ENCODE results near the gene LPIN1.

LPIN1 gene

DNA sequence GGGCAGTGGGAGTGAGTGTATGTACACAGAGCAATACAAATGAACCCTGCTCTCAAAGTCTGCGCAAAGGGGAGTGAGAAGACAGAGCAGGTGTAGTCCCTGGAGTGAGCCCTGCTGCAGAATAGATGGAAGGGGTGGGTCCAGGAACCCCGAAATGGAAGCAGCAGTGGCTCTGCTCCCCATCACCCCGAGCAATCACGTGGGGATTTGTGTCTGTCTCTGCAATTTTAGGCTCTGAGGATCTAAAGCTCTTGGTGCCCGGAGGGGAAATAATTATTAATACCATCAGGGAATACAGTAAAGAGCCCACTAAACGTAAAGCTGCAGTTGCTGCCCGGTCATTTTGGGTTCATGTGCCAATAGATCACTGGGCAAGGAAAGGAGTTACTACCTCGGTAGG lies 118.3 kb downstream of the LPIN1 start:
- TF ChIP-seq, protein P1, sequence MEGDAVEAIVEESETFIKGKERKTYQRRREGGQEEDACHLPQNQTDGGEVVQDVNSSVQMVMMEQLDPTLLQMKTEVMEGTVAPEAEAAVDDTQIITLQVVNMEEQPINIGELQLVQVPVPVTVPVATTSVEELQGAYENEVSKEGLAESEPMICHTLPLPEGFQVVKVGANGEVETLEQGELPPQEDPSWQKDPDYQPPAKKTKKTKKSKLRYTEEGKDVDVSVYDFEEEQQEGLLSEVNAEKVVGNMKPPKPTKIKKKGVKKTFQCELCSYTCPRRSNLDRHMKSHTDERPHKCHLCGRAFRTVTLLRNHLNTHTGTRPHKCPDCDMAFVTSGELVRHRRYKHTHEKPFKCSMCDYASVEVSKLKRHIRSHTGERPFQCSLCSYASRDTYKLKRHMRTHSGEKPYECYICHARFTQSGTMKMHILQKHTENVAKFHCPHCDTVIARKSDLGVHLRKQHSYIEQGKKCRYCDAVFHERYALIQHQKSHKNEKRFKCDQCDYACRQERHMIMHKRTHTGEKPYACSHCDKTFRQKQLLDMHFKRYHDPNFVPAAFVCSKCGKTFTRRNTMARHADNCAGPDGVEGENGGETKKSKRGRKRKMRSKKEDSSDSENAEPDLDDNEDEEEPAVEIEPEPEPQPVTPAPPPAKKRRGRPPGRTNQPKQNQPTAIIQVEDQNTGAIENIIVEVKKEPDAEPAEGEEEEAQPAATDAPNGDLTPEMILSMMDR (IDR thresholded peaks at IDR 0.05): no peak

DNA sequence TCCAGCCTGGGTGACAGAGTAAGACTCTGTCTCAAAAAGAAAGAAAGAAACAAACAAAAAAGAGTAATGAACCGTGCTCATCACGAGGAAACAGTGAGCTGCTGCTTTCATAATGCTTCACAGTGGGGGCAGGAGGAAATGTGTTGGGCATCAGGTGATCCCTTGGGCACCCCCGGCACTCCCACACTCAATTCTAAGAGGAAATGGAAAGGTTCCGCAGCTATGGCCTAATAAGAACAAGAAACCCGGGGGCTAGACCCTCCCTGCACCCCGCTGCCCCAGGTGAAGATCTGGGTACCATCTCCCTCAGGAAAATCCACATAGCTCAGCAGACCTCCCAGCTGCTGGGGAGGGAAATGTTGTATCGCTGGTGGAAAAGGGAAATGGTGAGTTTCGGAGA lies 118.9 kb downstream of the LPIN1 start:
- TF ChIP-seq, protein P1 (IDR thresholded peaks at IDR 0.05): no peak

DNA sequence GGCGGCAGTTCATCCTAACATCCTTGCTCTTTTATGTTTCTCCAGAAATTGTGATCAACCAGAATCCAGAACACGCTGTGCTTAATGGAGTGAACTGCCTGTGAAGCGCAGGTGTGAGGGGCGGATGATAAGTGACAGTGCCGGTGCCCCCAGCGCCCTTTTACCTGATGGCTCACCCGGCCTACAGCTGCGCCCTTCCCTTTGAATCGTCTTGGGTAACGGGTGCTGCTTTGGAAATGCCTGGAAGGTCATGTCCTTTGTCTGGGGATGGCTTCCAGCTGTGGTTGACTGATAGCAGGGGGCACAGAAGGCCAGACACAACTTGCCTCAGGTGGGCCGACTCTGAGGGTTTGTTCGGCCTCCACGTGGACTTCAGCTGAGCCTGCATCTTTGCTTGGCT lies 119.4 kb downstream of the LPIN1 start:
- TF ChIP-seq, protein P1 (IDR thresholded peaks at IDR 0.05): no peak

DNA sequence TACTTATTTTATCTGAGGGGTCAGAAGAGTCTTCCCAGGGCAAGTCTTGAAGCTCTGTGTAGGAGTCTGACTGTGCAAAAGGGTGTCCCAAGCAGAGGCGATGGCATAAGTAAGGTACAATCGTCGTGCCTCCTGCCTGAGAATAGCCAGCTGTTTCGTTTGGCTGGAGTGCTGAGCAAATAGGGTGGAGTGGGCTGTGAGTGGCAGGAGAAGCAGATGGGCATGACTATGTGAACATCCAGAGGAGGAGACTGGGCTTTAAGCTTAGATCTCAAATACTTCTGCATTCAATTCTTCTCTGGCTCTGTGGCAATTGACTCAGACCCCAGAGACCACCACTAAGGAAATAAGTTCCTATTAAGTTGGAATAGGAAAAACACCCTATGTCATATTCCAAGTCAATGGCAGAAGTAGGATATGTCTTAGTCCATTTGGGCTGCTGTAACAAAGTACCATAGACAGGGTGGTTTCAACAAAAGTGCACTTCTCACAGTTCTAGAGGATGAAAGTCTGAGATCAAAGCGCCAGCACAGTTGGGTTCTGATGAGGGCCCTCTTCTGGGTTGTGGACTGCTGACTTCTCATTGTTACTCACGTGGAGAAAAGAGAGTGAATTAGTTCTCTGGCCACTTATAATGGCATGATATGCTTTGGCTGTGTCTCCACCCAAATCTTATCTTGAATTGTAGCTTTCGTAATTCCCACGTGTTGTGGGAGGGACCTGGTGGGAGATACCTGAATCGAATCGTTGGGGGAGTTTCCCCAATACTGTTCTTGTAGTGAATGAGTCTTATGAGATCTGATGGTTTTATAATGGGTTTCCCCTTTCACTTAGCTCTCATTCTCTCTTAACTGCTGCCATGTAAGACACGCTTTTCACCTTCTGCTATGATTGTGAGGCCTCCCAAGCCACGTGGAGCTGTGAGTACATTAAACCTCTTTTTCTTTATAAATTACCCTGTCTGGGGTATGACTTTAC lies 120.2 kb downstream of the LPIN1 start:
- TF ChIP-seq, protein P1 (IDR thresholded peaks at IDR 0.05): no peak

DNA sequence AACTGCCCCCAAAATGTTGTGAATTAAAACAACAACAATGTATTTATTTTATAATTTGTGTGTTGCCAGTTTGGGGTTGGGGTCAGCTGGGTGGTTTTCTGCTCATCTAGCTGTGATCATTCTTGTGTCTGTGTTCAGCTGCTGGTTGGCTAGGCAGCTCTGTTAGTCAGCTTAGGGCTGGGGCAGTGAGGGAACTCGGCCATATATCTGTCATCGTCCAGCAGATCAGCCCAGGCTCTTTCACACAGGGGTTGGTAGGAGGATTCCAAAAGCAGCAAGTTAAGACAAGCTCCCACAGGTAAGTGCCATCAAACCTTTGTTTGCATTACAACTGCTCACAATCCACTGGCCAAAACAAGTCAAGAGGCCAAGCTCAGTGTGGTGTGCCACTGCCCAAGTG lies 121.5 kb downstream of the LPIN1 start:
- TF ChIP-seq, protein P1 (IDR thresholded peaks at IDR 0.05): no peak

DNA sequence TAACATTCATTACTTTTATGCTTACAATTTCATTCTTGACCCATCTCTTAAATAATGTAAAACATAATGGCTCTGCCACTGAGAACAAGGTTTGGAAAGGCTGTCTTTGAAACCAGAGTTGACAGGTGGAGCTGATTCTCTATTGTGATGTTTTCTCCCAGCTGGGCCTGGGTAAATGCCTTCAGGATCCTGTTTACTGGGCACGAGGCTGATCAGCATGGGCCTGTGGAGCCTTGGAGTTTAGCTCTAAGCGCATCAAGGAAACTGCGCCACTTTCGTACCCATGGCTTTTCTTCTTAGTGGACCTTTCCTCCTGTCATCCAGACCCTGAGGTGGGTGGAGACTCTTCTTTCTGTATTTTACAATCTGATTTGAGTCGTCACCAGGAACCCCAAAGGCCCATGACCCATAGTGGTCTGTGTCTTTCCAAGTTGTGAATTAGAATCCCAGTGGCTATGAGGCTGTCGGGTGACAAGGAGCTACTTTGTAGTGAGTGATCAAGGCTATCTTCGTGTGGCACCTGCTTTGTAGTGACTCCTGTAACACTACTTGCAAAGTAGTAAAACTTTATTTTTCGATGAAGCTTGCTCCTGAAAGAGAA lies 123.1 kb downstream of the LPIN1 start:
- TF ChIP-seq, protein P1 (IDR thresholded peaks at IDR 0.05): no peak

DNA sequence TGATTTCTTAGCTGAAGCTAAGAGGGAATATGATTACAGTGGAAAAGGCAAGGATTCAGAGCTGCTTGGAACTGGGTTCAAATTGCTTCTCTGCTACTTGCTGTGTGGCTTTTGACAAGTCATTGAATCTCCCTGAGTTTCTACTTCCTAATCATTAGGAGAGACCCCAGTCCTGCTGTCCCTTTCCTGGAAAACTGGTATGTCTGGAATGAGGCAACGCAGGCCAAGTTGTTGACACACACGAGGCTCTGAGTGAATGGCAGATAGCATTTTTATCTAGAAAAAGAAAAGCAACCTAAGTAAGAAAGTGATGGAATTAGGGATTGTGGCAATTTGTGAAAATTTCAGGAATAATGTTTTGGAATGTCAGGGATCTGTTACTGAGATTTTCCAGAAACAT lies 123.6 kb downstream of the LPIN1 start:
- TF ChIP-seq, protein P1 (IDR thresholded peaks at IDR 0.05): no peak
